ENCODE results near the gene LRP2.

Gene LRP2

DNA sequence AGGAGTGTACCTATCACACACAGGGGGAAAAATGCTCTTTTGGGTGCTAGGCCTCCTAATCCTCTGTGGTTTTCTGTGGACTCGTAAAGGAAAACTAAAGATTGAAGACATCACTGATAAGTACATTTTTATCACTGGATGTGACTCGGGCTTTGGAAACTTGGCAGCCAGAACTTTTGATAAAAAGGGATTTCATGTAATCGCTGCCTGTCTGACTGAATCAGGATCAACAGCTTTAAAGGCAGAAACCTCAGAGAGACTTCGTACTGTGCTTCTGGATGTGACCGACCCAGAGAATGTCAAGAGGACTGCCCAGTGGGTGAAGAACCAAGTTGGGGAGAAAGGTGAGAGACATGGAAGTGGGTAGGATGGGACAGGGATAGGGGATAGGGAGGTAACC, 280.8 kb downstream of the LRP2 start:
- no peak for DNase-seq

DNA sequence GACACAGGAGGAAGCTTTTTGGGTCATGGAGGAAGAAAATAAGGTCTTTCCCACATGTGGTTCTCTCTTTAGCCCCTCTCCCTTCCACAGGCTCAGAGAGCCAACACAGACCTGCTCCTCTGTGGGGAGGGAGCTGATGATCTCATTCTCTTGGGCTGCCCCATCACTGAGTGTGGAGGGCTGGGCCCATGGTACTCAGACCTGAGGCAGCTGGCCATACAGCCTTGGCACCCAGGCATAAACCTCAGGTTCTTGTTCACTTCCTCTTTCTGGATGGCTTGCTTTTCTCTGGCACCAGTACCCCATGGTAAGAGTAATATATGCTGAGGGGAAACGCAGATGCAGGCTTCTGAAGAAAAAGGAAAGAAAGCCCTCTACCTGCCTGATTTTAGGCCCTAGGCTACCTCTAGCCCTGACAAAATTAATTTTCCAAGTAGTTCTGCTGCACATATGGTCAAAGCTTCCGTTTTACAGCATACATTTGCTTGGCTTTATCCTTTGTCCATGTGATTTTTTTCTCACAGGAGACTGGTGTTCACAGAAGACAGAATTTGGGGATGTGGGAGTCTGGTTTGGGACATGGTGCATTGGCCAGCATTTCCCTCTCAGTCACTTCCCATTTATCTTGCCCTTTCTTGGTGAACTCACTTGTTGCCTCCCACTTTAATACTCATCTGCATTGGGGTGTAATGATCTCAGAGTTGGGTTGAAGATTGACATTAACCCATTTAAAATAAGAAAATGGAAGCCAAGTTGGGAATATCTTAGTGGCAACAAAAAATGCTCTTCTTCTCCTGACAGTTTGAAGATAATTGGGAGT, 281.9 kb downstream of the LRP2 start:
- DNase-seq: no peak

DNA sequence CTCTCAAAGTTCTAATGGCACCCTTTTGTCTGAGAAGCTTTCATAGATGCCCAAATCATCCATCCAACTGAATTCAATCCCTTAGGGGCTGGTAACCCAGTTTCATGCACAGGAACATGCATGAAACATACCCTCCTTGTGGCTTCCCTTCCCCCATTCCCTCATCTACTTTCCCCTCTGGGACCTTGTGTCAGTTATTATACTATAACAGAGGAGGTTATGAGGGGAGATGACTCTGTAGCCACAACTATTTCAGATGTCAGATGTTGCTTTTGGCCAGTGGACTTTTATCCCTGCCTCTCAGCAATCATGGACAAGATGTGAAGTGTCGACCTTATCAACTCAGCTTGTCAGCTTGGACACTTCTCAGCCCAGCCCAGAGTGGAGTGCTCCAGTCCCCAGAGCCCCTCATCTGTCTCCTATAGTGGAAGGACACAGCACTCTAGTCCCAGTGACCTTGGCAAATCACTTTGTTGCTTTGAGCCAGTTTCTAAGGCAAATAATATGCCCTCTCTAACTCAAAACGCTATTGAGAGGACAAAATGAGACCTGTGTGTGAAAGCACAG, 284.6 kb downstream of the LRP2 start:
- DNase-seq: peak; percentile 0

Data from fibroblast of skin of right biceps (primary cell).